Measurements from ENCODE around the gene KCTD1.

DNA sequence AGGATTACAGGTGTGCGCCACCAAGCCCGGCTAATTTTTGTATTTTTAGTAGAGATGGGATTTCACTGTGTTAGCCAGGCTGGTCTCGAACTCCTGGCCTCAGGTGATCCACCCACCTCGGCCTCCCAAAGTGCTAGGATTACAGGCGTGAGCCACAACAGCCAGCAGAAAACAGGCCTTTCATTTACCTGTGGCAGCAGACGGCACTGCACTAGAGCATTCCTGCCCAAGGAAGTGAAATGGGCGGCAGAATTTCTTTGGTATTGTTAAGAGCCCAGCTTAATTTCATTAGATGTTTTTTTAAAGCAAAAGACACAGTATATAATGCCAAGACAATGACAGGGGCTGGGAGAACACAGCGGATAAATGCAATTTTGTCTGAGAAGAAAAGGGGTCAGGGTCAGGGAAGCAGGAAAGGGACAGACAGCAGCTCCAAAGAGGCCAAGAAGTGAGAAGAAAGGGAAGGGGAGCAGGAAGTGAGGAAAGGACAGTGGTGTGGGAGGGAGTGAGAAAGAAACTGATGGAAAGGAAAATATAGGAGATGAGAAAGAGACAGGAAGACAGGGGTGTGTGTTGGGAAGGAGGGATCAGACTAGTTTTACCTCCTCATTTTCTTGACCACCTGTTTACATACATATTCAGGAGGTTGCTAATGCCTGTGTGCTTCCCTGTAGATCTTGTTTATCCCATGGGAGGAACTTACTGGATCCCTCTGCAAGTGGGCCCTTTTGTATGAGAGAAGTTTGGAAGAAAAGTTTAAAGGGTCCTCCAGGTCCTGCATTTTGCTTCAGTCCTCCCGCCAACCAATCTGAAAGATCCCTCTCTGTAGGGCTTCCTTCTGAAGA is 32.5 kb downstream of the KCTD1 start:
- TF ChIP-seq CTCF (IDR thresholded peaks at IDR 0.05), result no peak
- TF ChIP-seq EZH2 (IDR thresholded peaks at IDR 0.05), result no peak

Data from neural progenitor cell (in vitro differentiated cells).